ENCODE data around the gene YEATS2. TPM values are rescaled to one million over a fixed set of nuclear protein-coding genes. Genes with fewer than 3 reads are reported as not detected.

YEATS2 gene
- total and polyA plus RNA-seq, 2 donors (not counting 1 experiment from before 2014, with no cell fraction given): 25.0 to 28.7 TPM

GRCh38 chr3:183812761-183813445 lies 115.3 kb downstream of the YEATS2 start:
- no peaks in the 10 kb centered on the region for H3K27me3 ChIP-seq (ENCODE audit: control insufficient read depth, insufficient read depth, low read length)
- no peak for TF ChIP-seq EZH2 (IDR thresholded peaks at IDR 0.05; ENCODE audit: low read length, missing control alignments)
- TF ChIP-seq, protein P1, sequence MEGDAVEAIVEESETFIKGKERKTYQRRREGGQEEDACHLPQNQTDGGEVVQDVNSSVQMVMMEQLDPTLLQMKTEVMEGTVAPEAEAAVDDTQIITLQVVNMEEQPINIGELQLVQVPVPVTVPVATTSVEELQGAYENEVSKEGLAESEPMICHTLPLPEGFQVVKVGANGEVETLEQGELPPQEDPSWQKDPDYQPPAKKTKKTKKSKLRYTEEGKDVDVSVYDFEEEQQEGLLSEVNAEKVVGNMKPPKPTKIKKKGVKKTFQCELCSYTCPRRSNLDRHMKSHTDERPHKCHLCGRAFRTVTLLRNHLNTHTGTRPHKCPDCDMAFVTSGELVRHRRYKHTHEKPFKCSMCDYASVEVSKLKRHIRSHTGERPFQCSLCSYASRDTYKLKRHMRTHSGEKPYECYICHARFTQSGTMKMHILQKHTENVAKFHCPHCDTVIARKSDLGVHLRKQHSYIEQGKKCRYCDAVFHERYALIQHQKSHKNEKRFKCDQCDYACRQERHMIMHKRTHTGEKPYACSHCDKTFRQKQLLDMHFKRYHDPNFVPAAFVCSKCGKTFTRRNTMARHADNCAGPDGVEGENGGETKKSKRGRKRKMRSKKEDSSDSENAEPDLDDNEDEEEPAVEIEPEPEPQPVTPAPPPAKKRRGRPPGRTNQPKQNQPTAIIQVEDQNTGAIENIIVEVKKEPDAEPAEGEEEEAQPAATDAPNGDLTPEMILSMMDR (conservative IDR thresholded peaks at IDR 0.05 in 1 of 2, IDR thresholded peaks at IDR 0.05 in 1 of 2; ENCODE audit: low read depth in 1 of 2, low read length in 2 of 2): no peak
- H3K4me2 ChIP-seq (ENCODE audit: extremely low read depth, insufficient read depth, low read length): no peak overlapping the region
- H3K4me1 ChIP-seq (ENCODE audit: control insufficient read depth, extremely low read depth, insufficient read depth, low read length): no peaks in the 10 kb centered on the region
- no peaks in the 10 kb centered on the region for H3K9me3 ChIP-seq (ENCODE audit: control insufficient read depth, insufficient read depth, low read depth, low read length)
- DNase-seq (ENCODE audit: low read depth in 2 of 2): no peak
- no peak overlapping the region for H3K4me3 ChIP-seq (replicated peaks in 1 of 4; ENCODE audit: control extremely low read depth in 1 of 4, insufficient read depth in 1 of 4, low read depth in 3 of 4, low read length in 4 of 4)
- no peak overlapping the region for H2AFZ ChIP-seq (ENCODE audit: low read length)
- H3K9ac ChIP-seq (ENCODE audit: insufficient read depth, low read length): no peak overlapping the region
- H3K36me3 ChIP-seq (ENCODE audit: control insufficient read depth, insufficient read depth, low read length): peaks cover 7% of the 10 kb centered on the region
- H4K20me1 ChIP-seq (ENCODE audit: control insufficient read depth, extremely low read depth, insufficient read depth, low read length): no peaks in the 10 kb centered on the region
- H3K27ac ChIP-seq (ENCODE audit: insufficient read depth, low read length): no peak overlapping the region
- no peaks in the 10 kb centered on the region for H3K79me2 ChIP-seq (ENCODE audit: control insufficient read depth, insufficient read depth, low read length)

- Histone ChIP-seq H3K4me1 (ENCODE audit: control insufficient read depth, extremely low read depth, insufficient read depth, low read length) (no peaks in the 10 kb centered on the region), H4K20me1 (ENCODE audit: control insufficient read depth, extremely low read depth, insufficient read depth, low read length) (no peaks in the 10 kb centered on the region), H3K36me3 (ENCODE audit: control insufficient read depth, insufficient read depth, low read length) (peaks cover 5% of the 10 kb centered on the region), H3K4me3 (replicated peaks in 1 of 4; ENCODE audit: control extremely low read depth in 1 of 4, insufficient read depth in 1 of 4, low read depth in 3 of 4, low read length in 4 of 4) (no peak overlapping the region), H3K4me2 (ENCODE audit: extremely low read depth, insufficient read depth, low read length) (no peak overlapping the region), H2AFZ (ENCODE audit: low read length) (no peak overlapping the region), H3K27ac (ENCODE audit: insufficient read depth, low read length) (no peak overlapping the region), H3K9ac (ENCODE audit: insufficient read depth, low read length) (no peak overlapping the region), H3K27me3 (ENCODE audit: control insufficient read depth, insufficient read depth, low read length) (no peaks in the 10 kb centered on the region), H3K79me2 (ENCODE audit: control insufficient read depth, insufficient read depth, low read length) (no peaks in the 10 kb centered on the region), H3K9me3 (ENCODE audit: control insufficient read depth, insufficient read depth, low read depth, low read length) (no peaks in the 10 kb centered on the region)
- no peak for DNase-seq (ENCODE audit: low read depth in 2 of 2)
- TF ChIP-seq, protein P1 (conservative IDR thresholded peaks at IDR 0.05 in 1 of 2, IDR thresholded peaks at IDR 0.05 in 1 of 2; ENCODE audit: low read depth in 1 of 2, low read length in 2 of 2): no peak
- no peak for TF ChIP-seq EZH2 (IDR thresholded peaks at IDR 0.05; ENCODE audit: low read length, missing control alignments)
These were observed 116.6 kb downstream of the YEATS2 start for GRCh38 chr3:183814240-183814639.

DNA sequence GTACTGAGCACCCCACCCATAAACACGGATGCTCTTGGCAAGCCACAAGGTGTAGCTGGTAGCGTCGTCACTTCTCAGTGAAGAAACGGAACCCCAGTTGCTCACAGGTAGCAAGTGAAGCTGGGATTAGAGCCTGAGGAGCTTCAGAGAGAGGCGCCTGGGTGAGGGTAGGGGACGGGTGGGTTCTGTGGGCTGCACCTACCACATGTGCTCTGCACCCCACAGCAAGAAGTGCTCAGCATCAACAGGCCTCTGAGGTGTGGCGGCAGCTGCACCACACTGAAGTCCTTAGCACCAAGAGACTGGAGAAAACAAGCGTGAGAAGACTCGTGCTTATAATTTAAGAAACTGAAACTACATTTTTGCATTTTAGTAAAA lies 118.0 kb downstream of the YEATS2 start:
- DNase-seq (ENCODE audit: low read depth in 2 of 2): no peak
- Histone ChIP-seq H3K36me3 (ENCODE audit: control insufficient read depth, insufficient read depth, low read length) (peaks cover 5% of the 10 kb centered on the region), H3K4me1 (ENCODE audit: control insufficient read depth, extremely low read depth, insufficient read depth, low read length) (no peaks in the 10 kb centered on the region), H3K79me2 (ENCODE audit: control insufficient read depth, insufficient read depth, low read length) (no peaks in the 10 kb centered on the region), H4K20me1 (ENCODE audit: control insufficient read depth, extremely low read depth, insufficient read depth, low read length) (no peaks in the 10 kb centered on the region), H3K4me2 (ENCODE audit: extremely low read depth, insufficient read depth, low read length) (no peak overlapping the region), H3K27me3 (ENCODE audit: control insufficient read depth, insufficient read depth, low read length) (no peaks in the 10 kb centered on the region), H3K4me3 (replicated peaks in 1 of 4; ENCODE audit: control extremely low read depth in 1 of 4, insufficient read depth in 1 of 4, low read depth in 3 of 4, low read length in 4 of 4) (no peak overlapping the region), H3K9me3 (ENCODE audit: control insufficient read depth, insufficient read depth, low read depth, low read length) (no peaks in the 10 kb centered on the region), H2AFZ (ENCODE audit: low read length) (no peak overlapping the region), H3K9ac (ENCODE audit: insufficient read depth, low read length) (no peak overlapping the region), H3K27ac (ENCODE audit: insufficient read depth, low read length) (no peak overlapping the region)
- TF ChIP-seq, protein P1 (conservative IDR thresholded peaks at IDR 0.05 in 1 of 2, IDR thresholded peaks at IDR 0.05 in 1 of 2; ENCODE audit: low read depth in 1 of 2, low read length in 2 of 2): no peak
- TF ChIP-seq EZH2 (IDR thresholded peaks at IDR 0.05; ENCODE audit: low read length, missing control alignments): no peak
